HG03558 (cell line): ENCODE results near the gene PKIB.
"Not testable (repeated sequence)": the region's sequence is repeated elsewhere in the genome, so short reads cannot be mapped to it uniquely, and the experiment has no call there.

Experiments used
- ATAC-seq: cut with Tn5 transposase; IDR thresholded peaks from one replicate; pipeline ENCODE4 v1.9.1; 2021; ENCODE audit warnings: moderate number of reproducible peaks; ENCODE audit not compliant: unreplicated experiment; ENCODE audit errors: extremely low read depth

The PKIB gene

GRCh38 chr6:122609881-122610689 is at the start of gene PKIB:
Gene PKIB (plus strand): TSS chr6:122610405. CDS start chr6:122717795, 107,390 bp downstream.
- peak; percentile 73 for ATAC-seq

- no peak for ATAC-seq
Measured at GRCh38 chr6:122563364-122564052, 46.7 kb upstream of the PKIB start.

GRCh38 chr6:122564230-122564629 is 46.0 kb upstream of the PKIB start:
- no peak for ATAC-seq

GRCh38 chr6:122565708-122566107 is 44.5 kb upstream of the PKIB start:
- ATAC-seq, result no peak

GRCh38 chr6:122567034-122567433 is 43.2 kb upstream of the PKIB start:
- no peak for ATAC-seq

- ATAC-seq, result no peak
Measured at GRCh38 chr6:122568350-122568749, 41.9 kb upstream of the PKIB start.

- ATAC-seq, result no peak
Measured at GRCh38 chr6:122568797-122569221, 41.4 kb upstream of the PKIB start.

- ATAC-seq, result no peak
Measured at GRCh38 chr6:122569230-122569771, 40.9 kb upstream of the PKIB start.

GRCh38 chr6:122571888-122572287 is 38.3 kb upstream of the PKIB start:
- ATAC-seq, result no peak

- no peak for ATAC-seq
Measured at GRCh38 chr6:122576888-122577287, 33.3 kb upstream of the PKIB start.

- no peak for ATAC-seq
Measured at GRCh38 chr6:122578961-122579360, 31.2 kb upstream of the PKIB start.

- no peak for ATAC-seq
Measured at GRCh38 chr6:122580737-122581136, 29.5 kb upstream of the PKIB start.

- no peak for ATAC-seq
Measured at GRCh38 chr6:122589115-122589514, 21.1 kb upstream of the PKIB start.

- ATAC-seq, result not testable (repeated sequence)
Measured at GRCh38 chr6:122598295-122598694, 11.9 kb upstream of the PKIB start.

- no peak for ATAC-seq
Measured at GRCh38 chr6:122604676-122605075, 5.5 kb upstream of the PKIB start.

- peak; percentile 15 for ATAC-seq
Measured at GRCh38 chr6:122610690-122611455, 668 bp downstream of the PKIB start.

GRCh38 chr6:122612838-122613237 is 2.6 kb downstream of the PKIB start:
- ATAC-seq, result no peak

GRCh38 chr6:122614303-122614702 is 4.1 kb downstream of the PKIB start:
- no peak for ATAC-seq

- no peak for ATAC-seq
Measured at GRCh38 chr6:122615409-122615808, 5.2 kb downstream of the PKIB start.

- no peak for ATAC-seq
Measured at GRCh38 chr6:122616877-122617276, 6.7 kb downstream of the PKIB start.

GRCh38 chr6:122619309-122619708 is 9.1 kb downstream of the PKIB start:
- ATAC-seq, result no peak
